NOMO-1 treated with dmso at 0.1 percent for 144 hours (cell line): Measurements from ENCODE around the gene ATCAY.
"Not testable (repeated sequence)": the region's sequence is repeated elsewhere in the genome, so short reads cannot be mapped to it uniquely, and the experiment has no call there.

Experiments
- DNase-seq: peaks from one replicate; lab custom pipeline; 2025; ENCODE audit not compliant: unreplicated experiment; lab: John Stamatoyannopoulos, UW

Gene ATCAY

DNA sequence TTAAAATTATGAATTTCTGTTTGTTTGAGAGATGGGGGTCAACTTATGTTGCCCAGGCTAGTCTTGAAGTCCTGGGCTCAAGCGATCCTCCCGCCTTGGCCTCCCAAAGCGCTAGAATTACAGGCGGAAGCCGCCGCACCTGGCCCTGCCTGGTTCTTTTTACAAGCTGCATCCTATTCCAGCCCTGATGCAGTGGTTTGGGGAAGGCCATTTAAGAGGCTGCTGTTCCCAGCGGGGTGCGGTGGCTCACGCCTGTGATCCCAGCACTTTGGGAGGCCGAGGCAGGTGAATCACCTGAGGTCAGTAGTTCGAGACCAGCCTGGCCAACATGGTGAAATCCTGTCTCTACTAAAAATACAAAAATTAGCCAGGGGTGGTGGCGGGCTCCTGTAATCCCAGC is 87.5 kb downstream of the ATCAY start:
- DNase-seq: not testable (repeated sequence)

DNA sequence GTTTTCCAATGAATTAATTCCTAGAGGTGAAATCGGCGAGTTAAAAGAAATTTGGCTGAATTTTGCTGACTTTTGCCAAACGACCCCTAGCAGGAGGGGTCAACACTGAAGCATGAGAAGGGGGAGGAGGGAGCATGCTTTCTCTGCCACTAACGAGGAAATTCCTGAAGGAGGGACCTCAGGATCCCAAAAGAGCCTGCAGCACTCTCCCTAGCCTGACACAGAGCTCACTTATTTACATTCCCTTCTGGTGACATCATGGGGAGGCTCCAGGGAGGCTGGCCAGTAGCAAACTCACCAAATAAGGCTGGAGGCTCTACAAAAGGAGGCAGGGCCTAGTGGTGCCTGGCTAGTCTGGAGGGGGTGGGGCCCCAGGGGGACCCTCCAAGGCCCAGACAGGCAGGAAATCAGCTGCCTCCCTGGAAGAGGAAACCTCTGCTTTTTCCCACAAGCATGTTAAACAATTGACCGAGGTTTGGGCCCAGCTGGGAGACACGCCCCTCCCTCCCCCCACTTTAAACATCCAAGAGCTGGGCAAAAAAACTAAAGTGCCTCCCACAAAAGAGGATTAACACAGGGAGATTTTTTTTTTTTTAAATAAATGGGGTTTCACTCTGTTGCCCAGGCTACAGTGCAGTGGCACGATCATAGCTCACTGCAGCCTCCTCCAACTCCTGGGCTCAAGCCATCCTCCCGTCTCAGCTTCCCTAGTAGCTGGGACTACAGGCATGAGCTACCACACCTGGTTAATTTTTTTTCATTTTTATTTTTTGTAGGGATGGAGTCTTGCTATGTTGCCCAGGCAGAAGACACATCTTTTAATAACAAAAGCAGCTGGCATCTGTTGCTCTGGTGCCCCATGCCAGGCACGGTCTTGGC is 88.3 kb downstream of the ATCAY start:
- no peak for DNase-seq

DNA sequence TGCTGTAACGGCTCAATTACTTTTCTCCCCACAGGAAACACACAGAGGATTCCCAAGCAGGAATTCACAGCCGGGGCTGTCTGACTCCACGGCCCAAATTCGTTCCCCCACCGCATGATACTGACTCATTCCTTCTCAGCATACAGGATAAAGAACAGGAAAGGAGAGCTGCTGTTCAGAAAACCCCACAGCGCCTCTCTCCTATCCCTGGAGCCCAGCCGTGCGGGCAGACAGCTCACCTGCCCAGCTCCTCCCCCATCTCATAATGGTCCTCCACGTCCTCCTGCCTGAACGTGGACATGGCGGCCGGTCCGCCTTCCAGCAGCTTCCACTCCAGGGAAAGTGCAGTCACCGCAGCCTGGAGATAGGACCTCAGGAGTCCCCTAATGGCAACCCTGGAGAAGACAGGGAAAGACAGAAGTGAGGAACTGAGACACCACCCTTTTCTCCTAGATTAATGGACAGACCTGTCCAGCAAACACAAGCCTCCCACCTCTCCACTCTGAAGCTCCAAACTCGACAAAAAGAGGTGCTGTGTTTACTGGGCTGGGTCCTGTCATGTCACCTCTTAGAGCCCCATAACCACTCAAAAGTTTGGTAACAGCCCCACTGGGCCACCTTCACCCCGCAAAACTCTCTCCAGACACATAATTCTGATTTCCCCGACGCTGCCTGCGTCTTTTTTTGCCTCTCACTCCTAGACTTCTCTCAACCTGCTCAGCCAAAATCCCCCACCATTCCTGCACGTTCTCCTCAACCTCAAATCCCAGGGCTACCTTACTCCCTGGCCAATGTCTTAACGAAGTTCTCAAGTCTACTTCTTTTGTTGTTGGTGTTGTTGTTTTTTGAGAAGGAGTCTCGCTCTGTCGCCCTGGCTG is 89.2 kb downstream of the ATCAY start:
- DNase-seq: no peak

DNA sequence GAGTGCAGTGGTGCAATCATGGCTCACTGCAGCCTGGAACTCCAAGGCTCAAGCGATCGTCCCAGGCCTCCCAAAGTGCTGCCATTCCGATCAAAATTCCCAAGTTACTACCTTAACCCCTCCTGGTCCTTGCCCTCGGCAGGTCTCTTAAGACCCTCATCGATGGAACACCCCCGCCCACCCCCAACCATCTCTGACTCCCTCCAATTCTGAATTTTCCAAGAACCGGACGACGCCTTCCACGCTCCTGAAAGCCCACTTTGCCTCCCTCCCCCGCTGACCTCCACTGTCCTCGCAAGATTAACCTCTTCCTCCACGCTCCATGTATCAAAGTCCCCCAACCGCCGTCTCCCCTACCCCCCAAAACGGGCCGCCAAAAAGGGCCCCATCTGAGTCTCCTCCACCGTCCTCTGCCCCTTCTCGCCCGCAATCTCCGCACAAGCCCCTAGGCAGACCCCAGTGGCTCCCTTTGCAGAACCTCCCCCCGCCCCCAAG is 89.9 kb downstream of the ATCAY start:
- no peak for DNase-seq

DNA sequence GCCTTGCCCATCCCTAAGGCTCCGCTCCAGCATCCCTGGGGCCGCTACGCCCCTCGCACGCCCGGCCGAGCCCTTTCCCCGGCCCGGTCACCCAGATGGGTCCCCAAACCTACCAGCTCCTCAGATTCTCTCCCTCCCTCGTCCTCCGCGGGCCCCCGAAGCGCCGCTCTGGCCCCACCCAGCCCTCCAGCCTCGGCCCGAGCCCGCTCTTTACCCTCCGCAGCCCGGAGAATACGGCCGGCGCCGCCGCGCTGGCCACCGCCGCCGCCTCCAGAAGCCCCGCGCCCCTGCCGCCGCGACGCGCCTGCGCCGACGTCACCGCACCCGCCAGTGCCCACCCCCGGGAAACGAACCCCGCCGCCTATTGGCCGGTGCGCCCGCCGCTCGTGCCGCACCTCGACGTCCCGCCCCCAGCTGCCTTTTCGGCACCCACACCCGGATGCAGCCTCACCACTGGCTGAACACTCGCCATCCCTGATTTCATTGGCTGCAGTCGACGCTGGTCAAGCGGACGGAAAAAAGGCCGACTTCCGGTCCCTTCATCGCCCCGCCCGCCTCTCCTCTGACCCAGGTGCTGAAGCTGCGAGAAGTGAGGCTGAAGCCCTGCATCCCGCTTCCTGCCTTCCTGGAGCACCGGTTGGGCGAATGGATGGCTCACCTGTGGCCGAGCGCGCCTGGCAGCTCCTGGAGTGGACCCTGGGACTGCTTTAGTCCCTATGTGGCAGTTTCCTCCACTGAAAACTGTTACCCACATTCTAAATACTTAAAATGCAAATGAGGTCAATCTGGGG is 90.5 kb downstream of the ATCAY start, which contains the start of gene DAPK3:
DAPK3 (minus strand) TSS at position 292 of the 791 bp plus-strand sequence. CDS start 1,364 bp downstream, outside the sequence.
- peak; percentile 99 for DNase-seq

DNA sequence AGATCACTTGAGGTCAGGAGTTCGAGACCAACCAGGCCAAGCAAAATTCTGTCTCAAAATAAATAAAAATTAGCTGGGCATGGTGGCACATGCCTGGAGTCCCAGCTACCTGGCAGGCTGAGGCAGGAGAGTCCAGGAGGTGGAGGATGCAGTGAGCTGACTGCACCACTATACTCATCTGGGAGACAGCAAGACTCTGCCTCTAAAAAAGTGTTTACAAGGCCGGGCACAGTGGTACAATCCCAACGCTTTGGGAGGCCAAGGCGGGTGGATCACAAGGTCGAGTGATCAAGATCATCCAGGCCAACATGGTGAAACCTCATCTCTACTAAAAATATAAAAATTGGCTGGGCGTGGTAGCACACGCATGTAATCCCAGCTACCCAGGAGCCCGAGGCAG is 94.7 kb downstream of the ATCAY start:
- no peak for DNase-seq

DNA sequence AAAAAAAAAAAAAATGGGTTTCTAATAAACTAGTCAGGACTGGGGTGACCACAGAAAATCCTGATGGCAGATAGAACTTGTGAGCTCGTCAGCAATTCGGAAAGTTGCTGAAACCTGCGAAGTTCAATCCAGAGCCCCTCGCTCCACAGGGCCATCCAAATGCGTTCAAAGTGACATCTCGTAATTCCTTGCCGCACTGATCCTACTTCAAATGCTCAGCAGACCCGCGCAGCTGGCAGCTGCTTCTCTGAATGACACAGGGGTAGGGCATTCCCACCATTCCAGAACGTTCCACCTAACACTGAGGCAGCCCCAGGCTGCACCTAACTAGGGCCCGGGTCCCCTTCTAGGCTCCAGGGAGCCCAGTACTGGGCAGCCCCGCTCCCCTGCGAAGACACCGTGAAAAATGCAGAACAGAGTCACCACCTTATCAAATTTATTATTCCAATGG is 95.2 kb downstream of the ATCAY start:
- DNase-seq: no peak

DNA sequence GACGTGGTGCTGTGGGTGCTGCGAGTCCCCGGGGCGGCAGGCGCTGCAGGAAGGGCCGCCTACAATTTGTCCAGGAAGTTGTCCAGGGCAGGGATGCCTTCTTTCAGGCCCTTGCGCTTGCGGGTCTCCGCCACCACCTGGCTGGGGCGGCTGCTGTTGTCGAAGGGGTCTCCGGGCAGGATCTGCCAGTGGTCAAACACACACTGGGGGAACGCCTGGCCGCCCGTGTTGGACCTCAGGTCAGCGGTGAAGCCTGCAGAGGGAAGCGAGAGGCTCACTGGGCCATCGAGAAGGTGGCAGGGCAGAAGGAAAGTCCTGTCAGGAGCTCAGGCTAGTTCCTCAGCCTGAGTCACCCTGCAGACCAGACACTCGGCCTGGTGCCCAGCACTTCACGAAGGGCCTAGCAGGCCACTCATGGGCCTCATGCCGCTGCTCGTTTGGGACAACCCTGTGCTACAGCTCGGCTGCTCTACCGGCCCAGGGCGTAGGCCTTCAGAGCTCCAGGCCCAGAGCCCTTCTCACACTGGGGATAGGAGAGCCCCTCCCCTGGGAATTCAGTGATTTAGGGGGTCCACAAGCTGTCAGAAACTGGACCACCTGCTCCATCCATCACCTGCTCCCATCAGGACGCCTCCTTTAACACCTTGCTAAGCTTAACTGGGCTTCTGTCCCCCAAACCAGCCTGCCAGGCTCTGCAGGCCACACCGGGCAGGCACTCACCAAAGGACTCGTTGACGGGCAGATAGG is 96.2 kb downstream of the ATCAY start:
- DNase-seq: no peak
